ENCODE data around the gene ZCCHC7. TPM values are rescaled to one million over a fixed set of nuclear protein-coding genes. Genes with fewer than 3 reads are reported as not detected.

The ZCCHC7 gene
- polyA plus RNA-seq, 2 of the 4 experiments (the other 2 are of a cell fraction): 15.7 to 30.0 TPM

GRCh38 chr9:37100741-37101140 is 19.6 kb upstream of the ZCCHC7 start:
- no peaks in the 10 kb centered on the region for H3K4me1 ChIP-seq
- H3K9me3 ChIP-seq: no peaks in the 10 kb centered on the region
- TF ChIP-seq PHF8 (IDR thresholded peaks at IDR 0.05; ENCODE audit: borderline replicate concordance, low read depth) (no peak), CEBPB (IDR thresholded peaks at IDR 0.05) (no peak), CBX8 (IDR thresholded peaks at IDR 0.05) (no peak), HMGXB4 (CRISPR knock-in tag; IDR thresholded peaks at IDR 0.05; ENCODE audit: borderline replicate concordance) (no peak), ZFP36 (IDR thresholded peaks at IDR 0.05; ENCODE audit: borderline replicate concordance, partially characterized antibody) (no peak)
- DNase-seq (ENCODE audit: low read depth in 1 of 2, low spot score in 1 of 2): no peak
- H3K4me3 ChIP-seq: no peak overlapping the region
- ChIA-PET POLR2A (no interaction called here), CTCF (no interaction called here)
- no peak overlapping the region for H3K27ac ChIP-seq
- no peak for FAIRE-seq
- no peak for ATAC-seq
- H3K4me2 ChIP-seq: no peak overlapping the region
- WGBS (ENCODE audit: missing lambda C conversion rate): 66% methylated on average over 2 of the region's 2 CpGs

- no peak overlapping the region for H3K27ac ChIP-seq
- no peak overlapping the region for H3K4me3 ChIP-seq
- H3K4me2 ChIP-seq: no peak overlapping the region
- ChIA-PET POLR2A (no interaction called here), CTCF (interaction anchor here (1.9 kb wide), 1 partner anchor 17 kb away, joined by 6 read pairs; the partner anchor contains the start of gene ZCCHC7)
- WGBS (ENCODE audit: missing lambda C conversion rate): 46% methylated on average over 3 of the region's 3 CpGs
- DNase-seq (ENCODE audit: low read depth in 1 of 2, low spot score in 1 of 2) (no peak), ATAC-seq (no peak), FAIRE-seq (no peak)
- H3K4me1 ChIP-seq: no peaks in the 10 kb centered on the region
- TF ChIP-seq PHF8 (IDR thresholded peaks at IDR 0.05; ENCODE audit: borderline replicate concordance, low read depth) (no peak), FOSL2 (IDR thresholded peaks at IDR 0.05) (no peak), FOSL2 (CRISPR knock-in tag; IDR thresholded peaks at IDR 0.05) (no peak), JUNB (IDR thresholded peaks at IDR 0.05) (no peak), HOXB5 (CRISPR knock-in tag; IDR thresholded peaks at IDR 0.05) (no peak), ESRRA (IDR thresholded peaks at IDR 0.05; ENCODE audit: borderline replicate concordance, low read length) (no peak), CEBPB (IDR thresholded peaks at IDR 0.05) (no peak), HMGXB4 (CRISPR knock-in tag; IDR thresholded peaks at IDR 0.05; ENCODE audit: borderline replicate concordance) (no peak), ZNF302 (CRISPR knock-in tag; IDR thresholded peaks at IDR 0.05) (no peak), SMC3 (IDR thresholded peaks at IDR 0.05) (no peak), USF2 (IDR thresholded peaks at IDR 0.05) (no peak), MAX (IDR thresholded peaks at IDR 0.05) (no peak), POLR2AphosphoS2 (conservative IDR thresholded peaks at IDR 0.05; ENCODE audit: low read length) (no peak), JUN (IDR thresholded peaks at IDR 0.05) (no peak), CHD2 (IDR thresholded peaks at IDR 0.05; ENCODE audit: low read length, partially characterized antibody) (no peak), HES2 (IDR thresholded peaks at IDR 0.05) (no peak), ZC3H11A (IDR thresholded peaks at IDR 0.05) (no peak), CHD4 (IDR thresholded peaks at IDR 0.05; ENCODE audit: borderline replicate concordance) (no peak)
- H3K9me3 ChIP-seq: no peaks in the 10 kb centered on the region
These were observed 17.9 kb upstream of the ZCCHC7 start for GRCh38 chr9:37102486-37102885.
